OCI-LY3 (cell line): ENCODE measurements around the gene DRG2.

Experiments
- H2AFZ ChIP-seq: fragments of 200-600, 300-600 bp; shearing (Covaris generic); 2 replicates; pipeline ENCODE4 v1.6.0; 2014; ENCODE audit warnings: antibody characterized with exemption, low read depth, low read length
- H3K27ac ChIP-seq: fragments of 200-600, 300-600 bp; sonication (generic); 2 replicates; pipeline ENCODE4 v1.5.1; 2014; ENCODE audit warnings: mild to moderate bottlenecking, low read length, moderate library complexity, mixed read lengths
- H3K27me3 ChIP-seq: fragments of 200-600, 300-600 bp; sonication (generic); 2 replicates; pipeline ENCODE4 v1.6.1; 2014; ENCODE audit warnings: low read depth, low read length, mixed read lengths
- H3K36me3 ChIP-seq: fragments of 200-600, 300-600 bp; sonication (generic); replicated peaks from 2 replicates; pipeline ENCODE3; 2014; ENCODE audit warnings: low read depth, low read length, mixed read lengths
- H3K4me1 ChIP-seq: fragments of 300-600, 200-600 bp; sonication (generic); 2 replicates; pipeline ENCODE4 v1.6.1; 2014; ENCODE audit warnings: low read length, mixed read lengths
- H3K4me2 ChIP-seq: fragments of 200-600, 300-600 bp; sonication (generic); 2 replicates; pipeline ENCODE4 v1.6.1; 2014; ENCODE audit warnings: low read length, mixed read lengths
- H3K4me3 ChIP-seq: fragments of 300-600, 200-600 bp; sonication (generic); 2 replicates; pipeline ENCODE4 v1.5.1; 2014; ENCODE audit warnings: antibody characterized with exemption, mild to moderate bottlenecking, low read length, moderate library complexity
- H3K79me2 ChIP-seq: fragments of 300-600, 200-600 bp; shearing (Covaris generic); 2 replicates; pipeline ENCODE4 v1.6.1; 2014; ENCODE audit warnings: mild to moderate bottlenecking, low read length, mixed read lengths
- H3K9ac ChIP-seq: fragments of 300-600, 200-600 bp; shearing (Covaris generic); 2 replicates; pipeline ENCODE4 v1.6.0; 2014; ENCODE audit warnings: mild to moderate bottlenecking, low read length, moderate library complexity
- H3K9me3 ChIP-seq: fragments of 200-600, 300-600 bp; shearing (Covaris generic); 2 replicates; pipeline ENCODE4 v1.6.1; 2014; ENCODE audit warnings: low read length, mixed read lengths; ENCODE audit not compliant: insufficient read depth
- H4K20me1 ChIP-seq: fragments of 200-600, 300-600 bp; sonication (generic); 2 replicates; pipeline ENCODE4 v1.6.1; 2016; ENCODE audit warnings: low read length, mixed read lengths; ENCODE audit not compliant: insufficient read depth
- CTCF ChIP-seq: fragments of 200-600, 300-600 bp; sonication (generic); IDR thresholded peaks from 2 replicates; pipeline ENCODE4 v1.5.1; 2014; ENCODE audit warnings: antibody characterized with exemption, low read length, low read depth
- EZH2phosphoT487 ChIP-seq: fragments of 200-600 bp; shearing (Covaris generic); IDR thresholded peaks from 2 replicates; pipeline ENCODE4 v1.6.1; 2018; ENCODE audit warnings: antibody characterized with exemption, mixed run types, low read depth

DRG2 gene

GRCh38 chr17:18143044-18143936 is 55.5 kb downstream of the DRG2 start:
- H4K20me1 ChIP-seq = no peaks in the 10 kb centered on the region
- H3K27ac ChIP-seq = no peak overlapping the region
- no peak overlapping the region for H3K9ac ChIP-seq
- no peaks in the 10 kb centered on the region for H3K27me3 ChIP-seq
- H3K4me1 ChIP-seq = no peaks in the 10 kb centered on the region
- no peak overlapping the region for H2AFZ ChIP-seq
- no peak overlapping the region for H3K4me2 ChIP-seq
- H3K79me2 ChIP-seq = no peaks in the 10 kb centered on the region
- H3K36me3 ChIP-seq = no peaks in the 10 kb centered on the region
- H3K4me3 ChIP-seq = no peak overlapping the region
- TF ChIP-seq CTCF (no peak), EZH2phosphoT487 (no peak)
- no peaks in the 10 kb centered on the region for H3K9me3 ChIP-seq

- Histone ChIP-seq H3K4me2 (no peak overlapping the region), H3K4me3 (no peak overlapping the region), H3K36me3 (no peaks in the 10 kb centered on the region), H3K9me3 (no peaks in the 10 kb centered on the region), H3K27ac (no peak overlapping the region), H4K20me1 (no peaks in the 10 kb centered on the region), H3K4me1 (no peaks in the 10 kb centered on the region), H2AFZ (no peak overlapping the region), H3K9ac (no peak overlapping the region), H3K27me3 (no peaks in the 10 kb centered on the region), H3K79me2 (no peaks in the 10 kb centered on the region)
- no peak for TF ChIP-seq EZH2phosphoT487
- TF ChIP-seq CTCF = no peak
Observed at GRCh38 chr17:18144261-18144660, 56.5 kb downstream of the DRG2 start.

DNA sequence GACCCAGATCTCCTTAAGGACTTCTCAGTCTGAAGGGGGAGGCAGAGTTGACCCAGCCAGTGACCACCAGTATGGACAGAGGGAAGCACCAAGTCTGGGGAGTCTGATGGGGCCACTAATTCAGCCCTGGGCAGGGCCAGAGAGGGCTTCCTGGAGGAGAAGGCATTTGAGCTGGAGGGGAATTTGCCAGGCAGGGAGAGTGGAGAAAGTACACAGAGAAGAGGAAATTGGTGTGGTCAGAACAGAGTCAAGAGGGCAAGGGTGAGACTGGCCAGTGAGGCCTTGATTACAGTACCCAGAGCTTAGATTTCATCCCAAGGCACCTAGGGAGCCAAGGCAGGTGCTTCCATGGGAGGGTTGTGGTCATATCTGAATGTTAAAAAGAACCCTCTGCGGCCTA is 57.1 kb downstream of the DRG2 start:
- Histone ChIP-seq H3K4me1 (no peaks in the 10 kb centered on the region), H3K36me3 (no peaks in the 10 kb centered on the region), H3K27ac (no peak overlapping the region), H3K27me3 (no peaks in the 10 kb centered on the region), H3K4me3 (no peak overlapping the region), H3K9me3 (no peaks in the 10 kb centered on the region), H3K9ac (no peak overlapping the region), H4K20me1 (no peaks in the 10 kb centered on the region), H3K79me2 (no peaks in the 10 kb centered on the region), H2AFZ (no peak overlapping the region), H3K4me2 (no peak overlapping the region)
- no peak for TF ChIP-seq EZH2phosphoT487

- TF ChIP-seq EZH2phosphoT487 (no peak), CTCF (no peak)
- H3K9ac ChIP-seq = no peak overlapping the region
- no peaks in the 10 kb centered on the region for H3K27me3 ChIP-seq
- H2AFZ ChIP-seq = no peak overlapping the region
- H3K4me3 ChIP-seq = no peak overlapping the region
- no peak overlapping the region for H3K4me2 ChIP-seq
- no peaks in the 10 kb centered on the region for H3K36me3 ChIP-seq
- H3K9me3 ChIP-seq = no peaks in the 10 kb centered on the region
- H3K27ac ChIP-seq = no peak overlapping the region
- H4K20me1 ChIP-seq = no peaks in the 10 kb centered on the region
- no peaks in the 10 kb centered on the region for H3K4me1 ChIP-seq
- H3K79me2 ChIP-seq = no peaks in the 10 kb centered on the region
Observed at GRCh38 chr17:18145811-18146210, 58.1 kb downstream of the DRG2 start.
